H1 (cell line): ENCODE data around the gene PRKN. TPM values are rescaled to one million over a fixed set of nuclear protein-coding genes. Genes with fewer than 3 reads are reported as not detected.

Source experiments
- CTCF ChIA-PET: fragments of 300-600 bp; sonication (Branson Sonifier 250); formaldehyde crosslinking; loops from one replicate; lab custom pipeline; 2021; ENCODE audit not compliant: partially characterized antibody; lab: Charles Lee
- POLR2A ChIA-PET: fragments of 300-600 bp; sonication (Branson Sonifier 250); formaldehyde crosslinking; loops from one replicate; lab custom pipeline; 2021; ENCODE audit warnings: inconsistent platforms; ENCODE audit not compliant: partially characterized antibody; lab: Charles Lee
- DNase-seq, 2 experiments: peaks; one replicate each; pipeline versions ENCODE4 v3.0.0 to v3.0.0-alpha.2; 2010 to 2022; ENCODE audit warnings: low spot score in 2 of 2, low read depth in 1 of 2, mixed read lengths in 1 of 2
- FAIRE-seq: peaks from 2 replicates; lab custom pipeline; 2011; peaks lifted over from hg19 to GRCh38; lab: Jason Lieb, UNC
- H2AFZ ChIP-seq: 2 replicates; pipeline ENCODE4 v1.8.1; 2012; ENCODE audit warnings: low read length, inconsistent platforms
- H2AK5ac ChIP-seq: 2 replicates; pipeline ENCODE4 v1.6.1; 2013; ENCODE audit warnings: low read depth, low read length
- H2BK120ac ChIP-seq: replicated peaks from 2 replicates; pipeline ENCODE3; 2013; ENCODE audit warnings: low read depth, low read length, inconsistent platforms
- H2BK12ac ChIP-seq: 2 replicates; pipeline ENCODE4 v1.6.1; 2013; ENCODE audit warnings: low read depth, low read length
- H2BK15ac ChIP-seq: 2 replicates; pipeline ENCODE4 v1.6.1; 2013; ENCODE audit warnings: low read length
- H2BK20ac ChIP-seq: 2 replicates; pipeline ENCODE4 v1.6.1; 2013; ENCODE audit warnings: low read length
- H2BK5ac ChIP-seq: 2 replicates; pipeline ENCODE4 v1.6.1; 2013; ENCODE audit warnings: low read depth, low read length
- H3K14ac ChIP-seq: 2 replicates; pipeline ENCODE4 v1.6.1; 2013; ENCODE audit warnings: inconsistent platforms; ENCODE audit not compliant: insufficient read length
- H3K18ac ChIP-seq: 2 replicates; pipeline ENCODE4 v1.6.1; 2013; ENCODE audit warnings: low read length; ENCODE audit errors: extremely low read depth
- H3K23ac ChIP-seq: 2 replicates; pipeline ENCODE4 v1.6.1; 2013; ENCODE audit warnings: inconsistent platforms; ENCODE audit not compliant: insufficient read length
- H3K23me2 ChIP-seq: 2 replicates; pipeline ENCODE4 v1.6.1; 2013; ENCODE audit warnings: low read depth, low read length
- H3K27ac ChIP-seq: 2 replicates; pipeline ENCODE4 v1.6.1; 2011; ENCODE audit warnings: low read depth, low read length, inconsistent platforms
- H3K27me3 ChIP-seq, 4 experiments: replicated peaks in 1 of 4; 1 replicate in 1 of 4; 2 replicates in 3 of 4; pipeline versions ENCODE4 v1.6.1 to v1.8.1; 2011 to 2013; ENCODE audit warnings: low read length in 3 of 4, mild to moderate bottlenecking in 3 of 4, inconsistent platforms in 2 of 4, mixed read lengths in 2 of 4, moderate library complexity in 1 of 4; ENCODE audit not compliant: control insufficient read depth in 3 of 4, insufficient read depth in 3 of 4; ENCODE audit errors: extremely low read depth in 1 of 4
- H3K36me3 ChIP-seq, 4 experiments: 2 replicates each; pipeline versions ENCODE4 v1.6.1 to v1.8.1; 2011 to 2013; ENCODE audit warnings: mild to moderate bottlenecking in 4 of 4, low read length in 3 of 4, moderate library complexity in 2 of 4, control low read depth in 1 of 4, inconsistent platforms in 1 of 4; ENCODE audit not compliant: insufficient read depth in 4 of 4, control insufficient read depth in 2 of 4
- H3K4ac ChIP-seq: replicated peaks from 2 replicates; pipeline ENCODE3; 2013; ENCODE audit warnings: low read length, low read depth, mixed read lengths, inconsistent platforms; ENCODE audit not compliant: insufficient read length
- H3K4me1 ChIP-seq, 4 experiments: replicated peaks in 1 of 4; 1 replicate in 1 of 4; 2 replicates in 3 of 4; pipeline versions ENCODE4 v1.6.1 to v1.8.1; 2011 to 2013; ENCODE audit warnings: low read length in 3 of 4, inconsistent platforms in 2 of 4, mixed read lengths in 1 of 4; ENCODE audit not compliant: insufficient read depth in 4 of 4, control insufficient read depth in 3 of 4
- H3K4me2 ChIP-seq, 2 experiments: 2 replicates each; pipeline versions ENCODE4 v1.6.1 to v1.8.1; 2011 to 2013; ENCODE audit warnings: low read depth in 2 of 2, low read length in 2 of 2, control low read depth in 1 of 2, inconsistent platforms in 1 of 2, mild to moderate bottlenecking in 1 of 2; ENCODE audit not compliant: insufficient read depth in 1 of 2
- H3K4me3 ChIP-seq, 4 experiments: fragments of 200-600, 300-600 bp in 1 of 4; sonication (generic), shearing (Covaris generic), sonication (Bioruptor Twin) in 1 of 4; 2 replicates each; pipeline versions ENCODE4 v1.5.1 to v1.8.1; 2011 to 2016; ENCODE audit warnings: low read length in 4 of 4, low read depth in 3 of 4, control low read depth in 2 of 4, inconsistent platforms in 2 of 4, mild to moderate bottlenecking in 2 of 4, mixed read lengths in 1 of 4, moderate library complexity in 1 of 4; ENCODE audit not compliant: insufficient read depth in 2 of 4; ENCODE audit errors: extremely low read depth in 1 of 4
- H3K56ac ChIP-seq: replicated peaks from 2 replicates; pipeline ENCODE3; 2013; ENCODE audit warnings: low read depth, mild to moderate bottlenecking, mixed read lengths, low read length, inconsistent platforms; ENCODE audit not compliant: insufficient read length
- H3K79me1 ChIP-seq: 2 replicates; pipeline ENCODE4 v1.6.1; 2013; ENCODE audit warnings: low read depth, low read length, control low read depth
- H3K79me2 ChIP-seq, 2 experiments: 2 replicates each; pipeline versions ENCODE4 v1.6.1 to v1.8.1; 2012 to 2013; ENCODE audit warnings: low read length in 2 of 2, mild to moderate bottlenecking in 2 of 2, inconsistent platforms in 1 of 2; ENCODE audit not compliant: insufficient read depth in 2 of 2, control insufficient read depth in 1 of 2
- H3K9ac ChIP-seq, 4 experiments: replicated peaks in 1 of 4; 1 replicate in 1 of 4; 2 replicates in 3 of 4; pipeline versions ENCODE4 v1.6.1 to v1.8.1; 2011 to 2013; ENCODE audit warnings: low read depth in 3 of 4, low read length in 3 of 4, control low read depth in 2 of 4, mild to moderate bottlenecking in 2 of 4, moderate library complexity in 2 of 4, inconsistent platforms in 1 of 4; ENCODE audit errors: extremely low read depth in 1 of 4
- H3K9me3 ChIP-seq, 2 experiments: 2 replicates each; pipeline versions ENCODE4 v1.6.1 to v1.8.1; 2012 to 2013; ENCODE audit warnings: mild to moderate bottlenecking in 2 of 2, moderate library complexity in 2 of 2, control low read depth in 1 of 2, inconsistent platforms in 1 of 2, low read depth in 1 of 2, low read length in 1 of 2, mixed read lengths in 1 of 2; ENCODE audit not compliant: insufficient read depth in 2 of 2
- H4K20me1 ChIP-seq, 2 experiments: replicated peaks in 1 of 2; 2 replicates each; pipeline versions ENCODE3 to v1.8.1; 2011 to 2013; ENCODE audit warnings: inconsistent platforms in 2 of 2, low read length in 2 of 2, mild to moderate bottlenecking in 1 of 2; ENCODE audit not compliant: insufficient read depth in 2 of 2, control insufficient read depth in 1 of 2
- H4K5ac ChIP-seq: 2 replicates; pipeline ENCODE4 v1.6.1; 2013; ENCODE audit warnings: low read length, low read depth, mixed read lengths, inconsistent platforms; ENCODE audit not compliant: insufficient read length
- H4K8ac ChIP-seq: 2 replicates; pipeline ENCODE4 v1.8.0; 2013; ENCODE audit warnings: mild to moderate bottlenecking, moderate library complexity, low read length, inconsistent platforms; ENCODE audit not compliant: insufficient read depth; ENCODE audit errors: extremely low read depth
- H4K91ac ChIP-seq: replicated peaks from 2 replicates; pipeline ENCODE3; 2013; ENCODE audit warnings: low read length, mixed read lengths, inconsistent platforms; ENCODE audit not compliant: insufficient read length
- ASH2L ChIP-seq: fragments of 200-600, 300-600 bp; sonication (generic); IDR thresholded peaks from one replicate; pipeline ENCODE4 v1.7.1; 2017; ENCODE audit warnings: low read length
- FOSL1 ChIP-seq: IDR thresholded peaks from 2 replicates; pipeline ENCODE4 v1.6.1; 2011; ENCODE audit warnings: mild to moderate bottlenecking, low read depth, low read length, moderate library complexity; ENCODE audit not compliant: insufficient read depth
- HDAC6 ChIP-seq: IDR thresholded peaks from one replicate; pipeline ENCODE4 v1.7.1; 2012; ENCODE audit warnings: low read depth, mild to moderate bottlenecking, inconsistent platforms, low read length, moderate library complexity
- JUN ChIP-seq: IDR thresholded peaks from 2 replicates; pipeline ENCODE4 v1.6.1; 2011; ENCODE audit warnings: low read depth, mild to moderate bottlenecking, improper control_type of control experiment, low read length
- KDM4A ChIP-seq: IDR thresholded peaks from one replicate; pipeline ENCODE4 v1.7.1; 2012; ENCODE audit warnings: low read depth, mild to moderate bottlenecking, moderate library complexity, low read length, inconsistent platforms; ENCODE audit not compliant: severe bottlenecking
- POLR2A ChIP-seq, 2 experiments: IDR thresholded peaks; 1 replicate in 1 of 2; 2 replicates in 1 of 2; pipeline ENCODE4 v1.6.1; 2011; ENCODE audit warnings: low read depth in 2 of 2, low read length in 2 of 2, mild to moderate bottlenecking in 2 of 2; ENCODE audit errors: control extremely low read depth in 1 of 2
- RNF2 ChIP-seq: fragments of 200-900, 300-1000 bp; sonication (generic); IDR thresholded peaks from 2 replicates; pipeline ENCODE4 v1.7.1; 2016; ENCODE audit warnings: borderline replicate concordance, low read depth, mild to moderate bottlenecking, antibody characterized with exemption, low read length; ENCODE audit not compliant: poor library complexity, severe bottlenecking; ENCODE audit errors: missing control alignments
- RXRA ChIP-seq: IDR thresholded peaks from 2 replicates; pipeline ENCODE4 v1.6.1; 2011; ENCODE audit warnings: low read depth, mild to moderate bottlenecking, low read length, moderate library complexity; ENCODE audit not compliant: insufficient read depth
- SIRT6 ChIP-seq: IDR thresholded peaks from one replicate; pipeline ENCODE4 v1.7.1; 2012; ENCODE audit warnings: low read length, inconsistent platforms
- SP4 ChIP-seq: IDR thresholded peaks from 2 replicates; pipeline ENCODE4 v1.6.1; 2012; ENCODE audit warnings: low read length, inconsistent platforms
- SUZ12 ChIP-seq: fragments of 200-600 bp; sonication (generic); IDR thresholded peaks from 2 replicates; pipeline ENCODE4 v1.6.1; 2012; ENCODE audit warnings: mild to moderate bottlenecking, inconsistent platforms, low read length, moderate library complexity, mixed read lengths
- WGBS, 2 experiments: shearing (Covaris generic) in 1 of 2; methylation state at CpG; one replicate each; pipeline versions ENCODE4 v1.1.6 to v1.1.7; 2013 to 2015; ENCODE audit warnings: low lambda C conversion rate in 2 of 2, mixed read lengths in 2 of 2, inconsistent platforms in 1 of 2, low coverage in 1 of 2, missing lambda C conversion rate in 1 of 2; ENCODE audit not compliant: insufficient replicate concordance in 2 of 2, insufficient coverage in 1 of 2, insufficient read length in 1 of 2; ENCODE audit errors: extremely low coverage in 1 of 2, missing lambda C conversion rate in 1 of 2; 5-methylcytosine and 5-hydroxymethylcytosine counted together
- polyA plus RNA-seq, 7 experiments: library from polyadenylated mRNA; depleted of rRNA in 3 of 7; stranded (reverse) in 5 of 7; unstranded in 2 of 7; fragments of >200 nt in 5 of 7; fragments of 200-250 nt in 2 of 7; gene quantifications; 1 replicate in 5 of 7; 2 replicates in 1 of 7; 4 replicates in 1 of 7; pipeline versions ENCODE4 v1.2.1 to v1.2.3, GENCODE V29; 2011 to 2013; ENCODE audit warnings: missing spikeins in 2 of 7, mixed read lengths in 2 of 7
- total RNA-seq: library from RNA; stranded (reverse); fragmentation: NEBNext Ultra II Directional; extraction: Animal tissue kit (Norgen Biotek cat#: 25700); gene quantifications from 2 replicates; pipeline ENCODE4 v1.2.1, GENCODE V29; 2021
- TF ChIP-seq, protein P1 (sequence below), 3 experiments: IDR thresholded peaks; 1 replicate in 2 of 3; 2 replicates in 1 of 3; pipeline versions ENCODE4 v1.5.1 to v1.6.1; 2011; ENCODE audit warnings: low read length in 3 of 3, mild to moderate bottlenecking in 3 of 3, inconsistent platforms in 2 of 3, low read depth in 1 of 3, moderate library complexity in 1 of 3; ENCODE audit not compliant: insufficient read depth in 1 of 3; ENCODE audit errors: control extremely low read depth in 1 of 3

PRKN gene
- total and polyA plus RNA-seq, 2 of the 8 experiments (the other 6 are each of a cell fraction or from before 2014, with no cell fraction given) = 0.13 to 0.29 TPM

DNA sequence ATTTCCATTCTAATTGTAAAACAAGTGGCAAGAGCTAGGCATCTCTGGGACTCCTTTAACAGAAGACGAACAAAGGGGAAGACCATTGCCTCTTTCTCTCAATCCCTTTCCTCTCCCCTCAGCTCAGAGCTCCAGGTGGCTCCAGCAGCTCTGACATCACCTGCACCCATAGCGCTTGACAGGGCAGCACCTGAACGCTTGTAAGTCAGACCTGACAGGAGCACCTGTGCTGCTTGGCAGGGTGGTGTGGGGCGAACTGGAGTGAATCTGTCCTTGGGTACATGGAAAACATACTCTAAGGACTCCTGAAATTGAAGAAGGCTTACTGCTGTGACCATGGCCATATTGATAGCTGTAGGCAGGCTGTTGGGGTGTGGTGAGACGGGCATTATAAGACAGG, 1044.2 kb downstream of the PRKN start:
- Histone ChIP-seq H3K79me1 (no peaks in the 10 kb centered on the region), H4K91ac (no peak overlapping the region), H4K5ac (no peak overlapping the region), H4K8ac (no peak overlapping the region), H3K36me3 (no peaks in the 10 kb centered on the region), H2AK5ac (no peak overlapping the region), H3K27me3 (no peaks in the 10 kb centered on the region), H3K14ac (no peak overlapping the region), H2BK12ac (no peak overlapping the region), H2BK5ac (no peak overlapping the region), H3K4ac (no peak overlapping the region), H2AFZ (peak overlapping the region; percentile 15; the same call in 1 of the 2 replicates), H3K79me2 (no peaks in the 10 kb centered on the region), H3K9ac (no peak overlapping the region), H3K27ac (no peak overlapping the region), H3K23ac (no peak overlapping the region), H3K4me3 (no peak overlapping the region), H3K4me1 (no peaks in the 10 kb centered on the region; a peak in 1 of 7 replicates), H3K56ac (no peak overlapping the region), H2BK120ac (no peak overlapping the region), H3K23me2 (no peaks in the 10 kb centered on the region), H4K20me1 (no peaks in the 10 kb centered on the region), H3K9me3 (no peaks in the 10 kb centered on the region), H3K18ac (no peak overlapping the region), H3K4me2 (no peak overlapping the region), H2BK15ac (no peak overlapping the region), H2BK20ac (no peak overlapping the region)
- FAIRE-seq (no peak), DNase-seq (no peak)
- POLR2A ChIA-PET = no interaction called here
- WGBS, 2 experiments = 91% methylated on average over 5 of the region's 5 CpGs; no CpG with 5 or more reads in 1 of the 2 experiments
- CTCF ChIA-PET = interaction anchor here (1.1 to 1.6 kb wide), 2 partner anchors 12 to 13 kb away, joined by 4 to 6 read pairs; no protein-coding TSS in a partner anchor
- no peak for TF ChIP-seq FOSL1
- no peak for TF ChIP-seq SP4
- no peak for TF ChIP-seq JUN
- no peak for TF ChIP-seq ASH2L
- TF ChIP-seq, protein P1, sequence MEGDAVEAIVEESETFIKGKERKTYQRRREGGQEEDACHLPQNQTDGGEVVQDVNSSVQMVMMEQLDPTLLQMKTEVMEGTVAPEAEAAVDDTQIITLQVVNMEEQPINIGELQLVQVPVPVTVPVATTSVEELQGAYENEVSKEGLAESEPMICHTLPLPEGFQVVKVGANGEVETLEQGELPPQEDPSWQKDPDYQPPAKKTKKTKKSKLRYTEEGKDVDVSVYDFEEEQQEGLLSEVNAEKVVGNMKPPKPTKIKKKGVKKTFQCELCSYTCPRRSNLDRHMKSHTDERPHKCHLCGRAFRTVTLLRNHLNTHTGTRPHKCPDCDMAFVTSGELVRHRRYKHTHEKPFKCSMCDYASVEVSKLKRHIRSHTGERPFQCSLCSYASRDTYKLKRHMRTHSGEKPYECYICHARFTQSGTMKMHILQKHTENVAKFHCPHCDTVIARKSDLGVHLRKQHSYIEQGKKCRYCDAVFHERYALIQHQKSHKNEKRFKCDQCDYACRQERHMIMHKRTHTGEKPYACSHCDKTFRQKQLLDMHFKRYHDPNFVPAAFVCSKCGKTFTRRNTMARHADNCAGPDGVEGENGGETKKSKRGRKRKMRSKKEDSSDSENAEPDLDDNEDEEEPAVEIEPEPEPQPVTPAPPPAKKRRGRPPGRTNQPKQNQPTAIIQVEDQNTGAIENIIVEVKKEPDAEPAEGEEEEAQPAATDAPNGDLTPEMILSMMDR (IDR thresholded peaks at IDR 0.05; ENCODE audit: control extremely low read depth in 1 of 3, insufficient read depth in 1 of 3, low read depth in 1 of 3, low read length in 3 of 3) = no peak
- TF ChIP-seq SUZ12 = no peak
- TF ChIP-seq KDM4A = no peak
- TF ChIP-seq HDAC6 = no peak
- no peak for TF ChIP-seq RXRA
- no peak for TF ChIP-seq SIRT6
- TF ChIP-seq POLR2A (IDR thresholded peaks at IDR 0.05; ENCODE audit: control extremely low read depth in 1 of 2, low read depth in 2 of 2, low read length in 2 of 2) = no peak
- TF ChIP-seq RNF2 = no peak
